COLO829 (cell line): ENCODE data around the gene TCF7L2.

ENCODE experiments used
- DNase-seq: peaks from one replicate; pipeline ENCODE4 v3.0.0; 2012; ENCODE audit warnings: low spot score

The TCF7L2 gene

GRCh38 chr10:113148901-113149300, 198.9 kb downstream of the TCF7L2 start:
- no peak for DNase-seq

- no peak for DNase-seq
Observed at GRCh38 chr10:113149626-113150025, 199.6 kb downstream of the TCF7L2 start.

- DNase-seq: no peak
Observed at GRCh38 chr10:113151190-113151666, 201.2 kb downstream of the TCF7L2 start.

- no peak for DNase-seq
Observed at GRCh38 chr10:113153493-113154102, 203.6 kb downstream of the TCF7L2 start.

GRCh38 chr10:113157441-113157840, 207.4 kb downstream of the TCF7L2 start:
- no peak for DNase-seq

- DNase-seq: no peak
Observed at GRCh38 chr10:113158183-113158582, 208.1 kb downstream of the TCF7L2 start.

GRCh38 chr10:113159563-113159962, 209.5 kb downstream of the TCF7L2 start:
- no peak for DNase-seq

- no peak for DNase-seq
Observed at GRCh38 chr10:113160641-113161040, 210.6 kb downstream of the TCF7L2 start.

- DNase-seq: no peak
Observed at GRCh38 chr10:113161066-113161465, 211.0 kb downstream of the TCF7L2 start.

GRCh38 chr10:113162960-113163359, 212.9 kb downstream of the TCF7L2 start:
- no peak for DNase-seq

- DNase-seq: no peak
Observed at GRCh38 chr10:113165673-113166072, 215.6 kb downstream of the TCF7L2 start.

GRCh38 chr10:113167702-113168101, 217.7 kb downstream of the TCF7L2 start:
- no peak for DNase-seq

- no peak for DNase-seq
Observed at GRCh38 chr10:113168584-113168983, 218.5 kb downstream of the TCF7L2 start.

GRCh38 chr10:113169111-113169510, 219.1 kb downstream of the TCF7L2 start:
- DNase-seq: no peak

- no peak for DNase-seq
Observed at GRCh38 chr10:113169853-113170460, 219.9 kb downstream of the TCF7L2 start.

- DNase-seq: no peak
Observed at GRCh38 chr10:113171662-113172061, 221.6 kb downstream of the TCF7L2 start.

GRCh38 chr10:113175176-113175575, 225.1 kb downstream of the TCF7L2 start:
- DNase-seq: no peak

GRCh38 chr10:113175756-113176651, 226.0 kb downstream of the TCF7L2 start:
- DNase-seq: no peak

GRCh38 chr10:113176652-113177155, 226.7 kb downstream of the TCF7L2 start:
- DNase-seq: no peak

GRCh38 chr10:113177156-113177935, 227.3 kb downstream of the TCF7L2 start:
- DNase-seq: no peak

- DNase-seq: no peak
Observed at GRCh38 chr10:113177936-113178335, 227.9 kb downstream of the TCF7L2 start.

- DNase-seq: no peak
Observed at GRCh38 chr10:113178771-113179170, 228.7 kb downstream of the TCF7L2 start.
